HepG2 (cell line): ENCODE results near the gene METTL22. TPM values are rescaled to one million over a fixed set of nuclear protein-coding genes. Genes with fewer than 3 reads are reported as not detected.

Source experiments
- BRD4 ChIP-seq: sonication (generic); formaldehyde crosslinking; IDR thresholded peaks from 2 replicates; pipeline ENCODE4 v1.4.0; 2020; ENCODE audit warnings: missing genetic modification reagents
- CEBPB ChIP-seq: IDR thresholded peaks from 2 replicates; pipeline ENCODE4 v1.6.1; 2011; ENCODE audit warnings: low read depth, low read length, improper control_type of control experiment, borderline replicate concordance
- E2F5 ChIP-seq: sonication (generic); formaldehyde crosslinking; conservative IDR thresholded peaks from 2 replicates; pipeline ENCODE4 v1.4.0; 2020; ENCODE audit warnings: missing genetic modification reagents
- ELF4 ChIP-seq: sonication (generic); formaldehyde crosslinking; IDR thresholded peaks from 2 replicates; pipeline ENCODE4 v1.5.0; 2020; ENCODE audit warnings: missing genetic modification reagents, mild to moderate bottlenecking, moderate library complexity, borderline replicate concordance
- FOXA3 ChIP-seq: IDR thresholded peaks from 2 replicates; pipeline ENCODE4 v1.6.1; 2016; ENCODE audit warnings: missing genetic modification reagents, missing compliant biosample characterization
- FOXM1 ChIP-seq: sonication (generic); formaldehyde crosslinking; IDR thresholded peaks from 2 replicates; pipeline ENCODE4 v1.5.0; 2020; ENCODE audit warnings: missing genetic modification reagents
- NRL ChIP-seq: sonication (generic); formaldehyde crosslinking; IDR thresholded peaks from 2 replicates; pipeline ENCODE4 v1.5.0; 2020; ENCODE audit warnings: missing genetic modification reagents, mild to moderate bottlenecking, moderate library complexity, borderline replicate concordance
- PBX3 ChIP-seq: sonication (generic); formaldehyde crosslinking; IDR thresholded peaks from 2 replicates; pipeline ENCODE4 v1.8.1; 2023; ENCODE audit warnings: missing genetic modification reagents, inconsistent platforms, borderline replicate concordance
- RFXANK ChIP-seq: IDR thresholded peaks from 2 replicates; pipeline ENCODE4 v1.6.1; 2016
- SAP130 ChIP-seq: IDR thresholded peaks from 2 replicates; pipeline ENCODE4 v1.6.1; 2016; ENCODE audit warnings: low read depth
- SIX4 ChIP-seq: sonication (generic); formaldehyde crosslinking; IDR thresholded peaks from 2 replicates; pipeline ENCODE4 v1.4.0; 2020; ENCODE audit warnings: missing genetic modification reagents
- STAT6 ChIP-seq: sonication (generic); formaldehyde crosslinking; IDR thresholded peaks from 2 replicates; pipeline ENCODE4 v1.4.0; 2020; ENCODE audit warnings: missing genetic modification reagents, mild to moderate bottlenecking, borderline replicate concordance
- TP53 ChIP-seq: sonication (generic); formaldehyde crosslinking; conservative IDR thresholded peaks from 2 replicates; pipeline ENCODE4 v1.4.0; 2020; ENCODE audit warnings: missing genetic modification reagents
- ZBTB38 ChIP-seq: sonication (generic); formaldehyde crosslinking; IDR thresholded peaks from 2 replicates; pipeline ENCODE4 v1.5.1; 2020; ENCODE audit warnings: mild to moderate bottlenecking, missing genetic modification reagents
- ZBTB44 ChIP-seq: sonication (generic); formaldehyde crosslinking; IDR thresholded peaks from 2 replicates; pipeline ENCODE4 v1.4.0; 2020; ENCODE audit warnings: missing genetic modification reagents
- ZNF205 ChIP-seq: IDR thresholded peaks from 2 replicates; pipeline ENCODE4 v1.6.1; 2018; ENCODE audit warnings: missing biosample characterization, missing genetic modification reagents
- ZNF317 ChIP-seq: sonication (generic); formaldehyde crosslinking; IDR thresholded peaks from 2 replicates; pipeline ENCODE4 v1.5.0; 2020; ENCODE audit warnings: mild to moderate bottlenecking, missing genetic modification reagents
- ZNF335 ChIP-seq: sonication (generic); formaldehyde crosslinking; IDR thresholded peaks from 2 replicates; pipeline ENCODE4 v1.4.0; 2020; ENCODE audit warnings: missing genetic modification reagents
- ZNF33A ChIP-seq: sonication (generic); formaldehyde crosslinking; IDR thresholded peaks from 2 replicates; pipeline ENCODE4 v1.5.1; 2020; ENCODE audit warnings: missing genetic modification reagents, mild to moderate bottlenecking, moderate library complexity, borderline replicate concordance
- ZNF350 ChIP-seq: sonication (generic); formaldehyde crosslinking; IDR thresholded peaks from 2 replicates; pipeline ENCODE4 v1.4.0; 2020; ENCODE audit warnings: mild to moderate bottlenecking, low read depth, missing genetic modification reagents, borderline replicate concordance
- ZNF549 ChIP-seq: sonication (generic); formaldehyde crosslinking; IDR thresholded peaks from 2 replicates; pipeline ENCODE4 v1.5.0; 2020; ENCODE audit warnings: missing genetic modification reagents
- ZNF605 ChIP-seq: sonication (generic); formaldehyde crosslinking; IDR thresholded peaks from 2 replicates; pipeline ENCODE4 v1.8.0; 2022; ENCODE audit warnings: mild to moderate bottlenecking, missing genetic modification reagents
- ZNF704 ChIP-seq: sonication (generic); formaldehyde crosslinking; IDR thresholded peaks from 2 replicates; pipeline ENCODE4 v1.8.1; 2023; ENCODE audit warnings: mild to moderate bottlenecking, inconsistent platforms, moderate library complexity, missing genetic modification reagents, borderline replicate concordance
- ZNF788 ChIP-seq: sonication (generic); formaldehyde crosslinking; IDR thresholded peaks from 2 replicates; pipeline ENCODE4 v1.5.0; 2020; ENCODE audit warnings: mild to moderate bottlenecking, missing genetic modification reagents, borderline replicate concordance
- polyA plus RNA-seq, 8 experiments: library from polyadenylated mRNA; depleted of rRNA in 3 of 8; stranded (reverse) in 7 of 8; unstranded in 1 of 8; fragments of >200 nt; fragmentation: Illumina TruSeq in 4 of 8; extraction: Trizol in 4 of 8; gene quantifications; 2 replicates each; pipeline versions ENCODE4 v1.2.1 to v1.2.3, GENCODE V29; 2011 to 2016; ENCODE audit warnings: low read depth in 4 of 8, missing spikeins in 1 of 8, mixed read lengths in 1 of 8; ENCODE audit not compliant: insufficient read depth in 1 of 8
- total RNA-seq, 5 experiments: library from RNA; depleted of rRNA; stranded (reverse); fragments of >200 nt; fragmentation: Illumina TruSeq; extraction: Trizol; gene quantifications; 2 replicates each; pipeline ENCODE4 v1.2.3, GENCODE V29; 2016; ENCODE audit warnings: low read depth in 1 of 5

METTL22 gene
- total and polyA plus RNA-seq, 2 of the 13 experiments (the other 11 are each of a cell fraction or from before 2014, with no cell fraction given) = 36.2 to 94.8 TPM

GRCh38 chr16:8674413-8675022 lies 53.0 kb downstream of the METTL22 start, which contains the start of gene ABAT (continued):
- TF ChIP-seq BRD4 (CRISPR knock-in tag) (peak; percentile 60; the same call in 1 of the 2 replicates), SAP130 (CRISPR knock-in tag) (peak; percentile 88), E2F5 (CRISPR knock-in tag) (0 out of 2 replicates have a peak, but pooled peaks have one; percentile 40), TP53 (no peak), ZBTB44 (CRISPR knock-in tag) (no peak), NRL (no peak), ZNF549 (CRISPR knock-in tag) (no peak), ZNF704 (CRISPR knock-in tag) (no peak), FOXM1 (no peak), ELF4 (CRISPR knock-in tag) (no peak), FOXA3 (no peak), ZNF205 (CRISPR knock-in tag) (peak; percentile 23; the same call in 1 of the 2 replicates), ZNF350 (CRISPR knock-in tag) (no peak; the same call in 1 of the 2 replicates), STAT6 (CRISPR knock-in tag) (no peak), ZNF335 (CRISPR knock-in tag) (no peak), CEBPB (no peak), SIX4 (CRISPR knock-in tag) (no peak), RFXANK (CRISPR knock-in tag) (0 out of 2 replicates have a peak, but pooled peaks have one; percentile 62), ZNF317 (peak; percentile 82), ZNF788 (0 out of 2 replicates have a peak, but pooled peaks have one; percentile 3), ZBTB38 (CRISPR knock-in tag) (no peak), PBX3 (CRISPR knock-in tag) (no peak), ZNF605 (CRISPR knock-in tag) (0 out of 2 replicates have a peak, but pooled peaks have one; percentile 0), ZNF33A (CRISPR knock-in tag) (no peak)
